PC-9 (cell line): Measurements from ENCODE around the gene STAC.

ENCODE experiments used
- CTCF ChIP-seq: fragments of 200-600 bp; sonication (generic); conservative IDR thresholded peaks from 2 replicates; pipeline ENCODE4 v1.6.1; 2017; ENCODE audit warnings: mixed run types, antibody characterized with exemption, mild to moderate bottlenecking, moderate library complexity
- EZH2 ChIP-seq: fragments of 200-600 bp; sonication (generic); IDR thresholded peaks from 2 replicates; pipeline ENCODE4 v1.8.0; 2017; ENCODE audit warnings: antibody characterized with exemption, low read depth

GRCh38 chr3:36557021-36557707 lies 176.9 kb downstream of the STAC start:
- TF ChIP-seq EZH2 = no peak
- TF ChIP-seq CTCF = no peak
